CD14-positive monocyte (primary cell): ENCODE data around the gene HS1BP3. TPM values are rescaled to one million over a fixed set of nuclear protein-coding genes. Genes with fewer than 3 reads are reported as not detected.

Experiments
- DNase-seq, 3 donors: peaks; one replicate each; pipeline ENCODE4 v3.0.0-alpha.2; 2011 to 2022
- H2AFZ ChIP-seq: 2 replicates; pipeline ENCODE4 v1.6.0; 2012; ENCODE audit warnings: mild to moderate bottlenecking, low read depth, low read length, inconsistent platforms; ENCODE audit not compliant: insufficient read depth, poor library complexity, severe bottlenecking
- H3K27ac ChIP-seq, 2 donors: 1 replicate in 1 of 2; 2 replicates in 1 of 2; pipeline ENCODE4 v1.5.1; 2012 to 2013; ENCODE audit warnings: low read length in 2 of 2, control low read depth in 1 of 2, inconsistent platforms in 1 of 2, low read depth in 1 of 2, mild to moderate bottlenecking in 1 of 2
- H3K27me3 ChIP-seq, 2 donors: one replicate each; pipeline versions ENCODE4 v1.6.0 to v1.6.1; 2011 to 2013; ENCODE audit warnings: low read length in 2 of 2; ENCODE audit not compliant: control insufficient read depth in 2 of 2, insufficient read depth in 2 of 2
- H3K36me3 ChIP-seq, 2 donors: replicated peaks in 1 of 2; 1 replicate in 1 of 2; 2 replicates in 1 of 2; pipeline versions ENCODE4 v1.5.1 to v1.6.1; 2012 to 2013; ENCODE audit warnings: low read length in 2 of 2, control low read depth in 1 of 2, inconsistent platforms in 1 of 2, mild to moderate bottlenecking in 1 of 2; ENCODE audit not compliant: insufficient read depth in 2 of 2, control insufficient read depth in 1 of 2
- H3K4me1 ChIP-seq, 2 donors: 1 replicate in 1 of 2; 2 replicates in 1 of 2; pipeline versions ENCODE4 v1.5.1 to v1.6.1; 2012 to 2013; ENCODE audit warnings: low read length in 2 of 2, control low read depth in 1 of 2, inconsistent platforms in 1 of 2, mild to moderate bottlenecking in 1 of 2, moderate library complexity in 1 of 2; ENCODE audit not compliant: insufficient read depth in 2 of 2, control insufficient read depth in 1 of 2
- H3K4me2 ChIP-seq: replicated peaks from 2 replicates; pipeline ENCODE3; 2012; ENCODE audit warnings: low read length, moderate library complexity, mild to moderate bottlenecking; ENCODE audit not compliant: poor library complexity, severe bottlenecking; ENCODE audit errors: extremely low read depth
- H3K4me3 ChIP-seq, 3 experiments: fragments of 200-600 bp in 1 of 3; sonication (generic) in 1 of 3; replicated peaks in 1 of 3; 1 replicate in 2 of 3; 2 replicates in 1 of 3; pipeline ENCODE4 v1.5.1; 2011 to 2013; ENCODE audit warnings: low read length in 3 of 3, mild to moderate bottlenecking in 3 of 3, control low read depth in 2 of 3, low read depth in 2 of 3, inconsistent platforms in 1 of 3, moderate library complexity in 1 of 3
- H3K79me2 ChIP-seq: 2 replicates; pipeline ENCODE4 v1.6.0; 2012; ENCODE audit warnings: mild to moderate bottlenecking, control low read depth, inconsistent platforms, low read length, moderate library complexity; ENCODE audit not compliant: insufficient read depth
- H3K9ac ChIP-seq: 2 replicates; pipeline ENCODE4 v1.6.0; 2017; ENCODE audit warnings: low read length, mild to moderate bottlenecking; ENCODE audit not compliant: insufficient read depth, poor library complexity, severe bottlenecking
- H3K9me3 ChIP-seq, 2 donors: replicated peaks in 1 of 2; 1 replicate in 1 of 2; 2 replicates in 1 of 2; pipeline versions ENCODE4 v1.5.1 to v1.6.1; 2012 to 2013; ENCODE audit warnings: low read length in 2 of 2, control low read depth in 1 of 2; ENCODE audit not compliant: control insufficient read depth in 1 of 2, insufficient read depth in 1 of 2
- H4K20me1 ChIP-seq: 2 replicates; pipeline ENCODE4 v1.6.0; 2012; ENCODE audit warnings: mild to moderate bottlenecking, low read length, control low read depth, moderate library complexity; ENCODE audit not compliant: insufficient read depth
- H3K27ac Mint-ChIP-seq, 7 donors: one replicate each; pipeline ENCODE4 v1.8.0; 2020; ENCODE audit warnings: mild to moderate bottlenecking in 7 of 7, mixed read lengths in 7 of 7, moderate library complexity in 6 of 7, inconsistent platforms in 2 of 7
- H3K27me3 Mint-ChIP-seq, 3 donors: one replicate each; pipeline ENCODE4 v1.8.0; 2021 to 2022; ENCODE audit warnings: low read depth in 3 of 3, mild to moderate bottlenecking in 3 of 3, mixed read lengths in 3 of 3, moderate library complexity in 3 of 3, inconsistent platforms in 1 of 3
- H3K36me3 Mint-ChIP-seq, 2 donors: one replicate each; pipeline ENCODE4 v1.8.0; 2020; ENCODE audit warnings: mixed read lengths in 2 of 2, inconsistent platforms in 1 of 2, mild to moderate bottlenecking in 1 of 2
- H3K4me1 Mint-ChIP-seq: one replicate; pipeline ENCODE4 v1.8.0; 2020; ENCODE audit warnings: mild to moderate bottlenecking, mixed read lengths
- H3K4me3 Mint-ChIP-seq, 2 donors: one replicate each; pipeline ENCODE4 v1.8.0; 2020; ENCODE audit warnings: mild to moderate bottlenecking in 2 of 2, mixed read lengths in 2 of 2, moderate library complexity in 1 of 2
- H3K9me3 Mint-ChIP-seq, 7 donors: one replicate each; pipeline ENCODE4 v1.8.0; 2020 to 2022; ENCODE audit warnings: mixed read lengths in 7 of 7, mild to moderate bottlenecking in 6 of 7, moderate library complexity in 6 of 7, inconsistent platforms in 2 of 7
- CTCF ChIP-seq: fragments of 200-600 bp; IDR thresholded peaks from one replicate; pipeline ENCODE4 v1.8.0; 2022; ENCODE audit warnings: antibody characterized with exemption, mild to moderate bottlenecking
- WGBS: methylation state at CpG from one replicate; pipeline ENCODE4 v1.1.5; 2013; ENCODE audit warnings: missing lambda C conversion rate; ENCODE audit not compliant: insufficient coverage; 5-methylcytosine and 5-hydroxymethylcytosine counted together
- intact Hi-C, 2 donors: fragments of 100-400 bp; cut with micrococcal nuclease; formaldehyde crosslinking; loops; one replicate each; pipeline versions ENCODE4 v1.15.0 to v1.15.1; 2023
- polyA plus RNA-seq, 3 donors: library from polyadenylated mRNA; depleted of rRNA in 1 of 3; unstranded in 2 of 3; stranded (reverse) in 1 of 3; fragments of 300-500 nt in 2 of 3; fragments of >200 nt in 1 of 3; fragmentation: Illumina TruSeq in 2 of 3; gene quantifications; 1 replicate in 2 of 3; 2 replicates in 1 of 3; pipeline ENCODE4 v1.2.3, GENCODE V29; 2012 to 2021

The HS1BP3 gene
- polyA plus RNA-seq, 3 donors, result 45.1 to 48.9 (median 45.4) TPM

- intact Hi-C loops, result loop anchor here in 1 of 2 donors (10.0 kb wide), 1 partner anchor 761 kb away; no protein-coding TSS in a partner anchor
- Mint-ChIP-seq H3K27ac (no peak overlapping the region), H3K36me3 (peaks cover 65% of the 10 kb centered on the region in 2 donors), H3K27me3 (peaks cover 0 to 5% (median 2%) of the 10 kb centered on the region in 3 donors), H3K9me3 (peaks cover 0 to 2% (median 0%) of the 10 kb centered on the region in 7 donors), H3K4me3 (no peak overlapping the region), H3K4me1 (peaks cover 44% of the 10 kb centered on the region)
- Histone ChIP-seq H3K27ac (no peak overlapping the region), H4K20me1 (peaks cover 84% of the 10 kb centered on the region), H3K79me2 (peaks cover 47% of the 10 kb centered on the region), H3K4me2 (no peak overlapping the region), H2AFZ (no peak overlapping the region), H3K4me1 (peaks cover 18 to 22% of the 10 kb centered on the region in 2 donors), H3K9ac (no peak overlapping the region), H3K27me3 (no peaks in the 10 kb centered on the region), H3K36me3 (peaks cover 51 to 69% of the 10 kb centered on the region in 2 donors), H3K9me3 (no peaks in the 10 kb centered on the region), H3K4me3 (no peak overlapping the region)
- TF ChIP-seq CTCF, result no peak
- no peak for DNase-seq
- 95% methylated on average over 7 of the region's 10 CpGs for WGBS
Measured at GRCh38 chr2:20645761-20646160, 5.1 kb downstream of the HS1BP3 start.

- H3K9me3 ChIP-seq, result no peaks in the 10 kb centered on the region
- no peaks in the 10 kb centered on the region for H3K27me3 ChIP-seq
- Mint-ChIP-seq H3K4me1 (peaks cover 41% of the 10 kb centered on the region), H3K36me3 (peaks cover 70% of the 10 kb centered on the region in 2 donors), H3K27me3 (peaks cover 0 to 5% (median 2%) of the 10 kb centered on the region in 3 donors), H3K4me3 (no peak overlapping the region), H3K27ac (peak overlapping the region in 1 of 7 donors; percentile 13), H3K9me3 (peaks cover 0 to 2% (median 0%) of the 10 kb centered on the region in 7 donors)
- DNase-seq, result no peak
- no peak overlapping the region for H2AFZ ChIP-seq
- H3K4me1 ChIP-seq, result peaks cover 16 to 20% of the 10 kb centered on the region in 2 donors
- H3K36me3 ChIP-seq, result peaks cover 55 to 74% of the 10 kb centered on the region in 2 donors
- no peak overlapping the region for H3K27ac ChIP-seq
- 94% methylated on average over 11 of the region's 14 CpGs for WGBS
- H4K20me1 ChIP-seq, result peaks cover 89% of the 10 kb centered on the region
- no peak overlapping the region for H3K4me2 ChIP-seq
- no peak for TF ChIP-seq CTCF
- H3K4me3 ChIP-seq, result no peak overlapping the region
- peaks cover 43% of the 10 kb centered on the region for H3K79me2 ChIP-seq
- H3K9ac ChIP-seq, result no peak overlapping the region
- intact Hi-C loops, result loop anchor here in 1 of 2 donors (10.0 kb wide), 1 partner anchor 760 kb away; no protein-coding TSS in a partner anchor
Measured at GRCh38 chr2:20645301-20645701, 5.6 kb downstream of the HS1BP3 start.
